B cell (primary cell): ENCODE measurements around the gene REEP5. TPM values are rescaled to one million over a fixed set of nuclear protein-coding genes. Genes with fewer than 3 reads are reported as not detected.

ENCODE experiments used
- ATAC-seq: fragments of 200-7000 bp; cut with Tn5 transposase; one replicate; pipeline ENCODE4 v1.10.0; 2021; ENCODE audit warnings: low read depth, mild to moderate bottlenecking, moderate number of reproducible peaks, moderate library complexity
- CTCF ChIA-PET: fragments of 350-600 bp; sonication (Branson Sonifier 250); formaldehyde crosslinking; loops from one replicate; lab custom pipeline; 2021; ENCODE audit warnings: antibody characterized with exemption, inconsistent platforms; lab: Charles Lee
- POLR2A ChIA-PET: fragments of 350-600 bp; sonication (Branson Sonifier 250); formaldehyde crosslinking; loops from one replicate; lab custom pipeline; 2021; ENCODE audit warnings: antibody characterized with exemption; lab: Charles Lee
- DNase-seq: peaks from one replicate; pipeline ENCODE4 v3.0.0; 2013
- H2AFZ ChIP-seq: 2 replicates; pipeline ENCODE4 v1.6.1; 2012; ENCODE audit warnings: mild to moderate bottlenecking, low read depth, low read length; ENCODE audit not compliant: insufficient read depth, poor library complexity, severe bottlenecking
- H3K27ac ChIP-seq, 2 donors: 1 replicate in 1 of 2; 2 replicates in 1 of 2; pipeline ENCODE4 v1.5.1; 2012 to 2013; ENCODE audit warnings: low read length in 2 of 2, mild to moderate bottlenecking in 2 of 2, moderate library complexity in 1 of 2
- H3K27me3 ChIP-seq, 4 experiments: fragments of 200-600 bp in 1 of 4; sonication (generic) in 1 of 4; replicated peaks in 1 of 4; 1 replicate in 2 of 4; 2 replicates in 2 of 4; pipeline versions ENCODE4 v1.6.1 to v1.7.0; 2013 to 2016; ENCODE audit warnings: low read length in 3 of 4, mild to moderate bottlenecking in 2 of 4, mixed read lengths in 1 of 4, moderate library complexity in 1 of 4; ENCODE audit not compliant: insufficient read depth in 4 of 4, control insufficient read depth in 3 of 4; ENCODE audit errors: control extremely low read depth in 1 of 4
- H3K36me3 ChIP-seq, 2 experiments: replicated peaks in 1 of 2; 1 replicate in 1 of 2; 2 replicates in 1 of 2; pipeline versions ENCODE4 v1.6.1 to v1.7.1; 2013; ENCODE audit warnings: low read length in 1 of 2; ENCODE audit not compliant: insufficient read depth in 2 of 2, control insufficient read depth in 1 of 2; ENCODE audit errors: control extremely low read depth in 1 of 2, extremely low read depth in 1 of 2
- H3K4me1 ChIP-seq, 2 donors: fragments of 200-600 bp in 1 of 2; sonication (generic) in 1 of 2; 1 replicate in 1 of 2; 2 replicates in 1 of 2; pipeline versions ENCODE4 v1.5.1 to v1.6.1; 2013 to 2017; ENCODE audit warnings: low read length in 2 of 2; ENCODE audit not compliant: control insufficient read depth in 2 of 2, insufficient read depth in 2 of 2
- H3K4me2 ChIP-seq: replicated peaks from 2 replicates; pipeline ENCODE3; 2012; ENCODE audit warnings: mild to moderate bottlenecking, low read depth, low read length; ENCODE audit not compliant: poor library complexity, severe bottlenecking
- H3K4me3 ChIP-seq, 5 experiments: fragments of 200-600 bp in 1 of 5; sonication (generic) in 1 of 5; 1 replicate in 3 of 5; 2 replicates in 2 of 5; pipeline versions ENCODE4 v1.5.1 to v1.7.0; 2011 to 2016; ENCODE audit warnings: low read length in 4 of 5, mild to moderate bottlenecking in 4 of 5, low read depth in 2 of 5, control low read depth in 1 of 5, moderate library complexity in 1 of 5; ENCODE audit not compliant: insufficient read depth in 1 of 5; ENCODE audit errors: control extremely low read depth in 1 of 5, extremely low read depth in 1 of 5
- H3K79me2 ChIP-seq: fragments of 200-600 bp; sonication (generic); one replicate; pipeline ENCODE4 v1.6.0; 2016; ENCODE audit warnings: low read length; ENCODE audit not compliant: control insufficient read depth, insufficient read depth
- H3K9ac ChIP-seq: fragments of 200-600 bp; sonication (generic); 2 replicates; pipeline ENCODE4 v1.6.1; 2017; ENCODE audit warnings: mild to moderate bottlenecking, low read length, moderate library complexity
- H3K9me3 ChIP-seq, 3 donors: one replicate each; pipeline versions ENCODE4 v1.6.1 to v1.7.1; 2013; ENCODE audit warnings: low read length in 2 of 3; ENCODE audit not compliant: control insufficient read depth in 2 of 3, insufficient read depth in 1 of 3; ENCODE audit errors: control extremely low read depth in 1 of 3
- H4K20me1 ChIP-seq: 2 replicates; pipeline ENCODE4 v1.6.0; 2012; ENCODE audit warnings: mild to moderate bottlenecking, low read length; ENCODE audit not compliant: insufficient read depth, control insufficient read depth, poor library complexity, severe bottlenecking
- H3K27ac Mint-ChIP-seq: one replicate; pipeline ENCODE4 v1.8.0; 2021; ENCODE audit warnings: mixed read lengths
- H3K27me3 Mint-ChIP-seq: one replicate; pipeline ENCODE4 v1.8.0; 2021; ENCODE audit warnings: mixed read lengths
- H3K4me1 Mint-ChIP-seq: one replicate; pipeline ENCODE4 v1.8.0; 2021; ENCODE audit warnings: mixed read lengths
- H3K4me3 Mint-ChIP-seq: one replicate; pipeline ENCODE4 v1.8.0; 2021; ENCODE audit warnings: mixed read lengths
- H3K9me3 Mint-ChIP-seq: one replicate; pipeline ENCODE4 v1.8.0; 2022; ENCODE audit warnings: mixed read lengths; ENCODE audit not compliant: insufficient read depth
- EZH2 ChIP-seq: IDR thresholded peaks from 2 replicates; pipeline ENCODE4 v1.6.1; 2012; ENCODE audit warnings: borderline replicate concordance, low read depth, mild to moderate bottlenecking, moderate library complexity, low read length; ENCODE audit not compliant: insufficient read depth, poor library complexity, severe bottlenecking
- WGBS: methylation state at CpG from one replicate; pipeline ENCODE4 v1.1.5; 2013; ENCODE audit warnings: missing lambda C conversion rate; ENCODE audit not compliant: insufficient coverage; 5-methylcytosine and 5-hydroxymethylcytosine counted together
- intact Hi-C: fragments of 100-400 bp; cut with micrococcal nuclease; formaldehyde crosslinking; loops from one replicate; pipeline ENCODE4 v1.10.0; 2022
- polyA plus RNA-seq: library from polyadenylated mRNA; depleted of rRNA; stranded (reverse); fragments of >200 nt; gene quantifications from 2 replicates; pipeline ENCODE4 v1.2.3, GENCODE V29; 2012
- total RNA-seq, 2 donors: library from RNA; stranded (reverse); fragments of 120-200 nt in 1 of 2; gene quantifications; 1 replicate in 1 of 2; 2 replicates in 1 of 2; pipeline versions ENCODE4 v1.2.3 to v1.2.4, GENCODE V29; 2013 to 2022
- TF ChIP-seq, protein P1 (sequence below): fragments of 200-600 bp; IDR thresholded peaks from one replicate; pipeline ENCODE4 v1.8.0; 2022; ENCODE audit warnings: antibody characterized with exemption, mild to moderate bottlenecking

The REEP5 gene
- total and polyA plus RNA-seq, 2 donors (not counting 1 experiment from before 2014, with no cell fraction given): 39.2 to 55.9 TPM

GRCh38 chr5:112878760-112879159 is 43.3 kb downstream of the REEP5 start:
- Mint-ChIP-seq H3K4me1 (peaks cover 11% of the 10 kb centered on the region), H3K4me3 (no peak overlapping the region), H3K27me3 (no peaks in the 10 kb centered on the region), H3K9me3 (no peaks in the 10 kb centered on the region), H3K27ac (peak overlapping the region; percentile 53)
- H3K79me2 ChIP-seq: peaks cover 9% of the 10 kb centered on the region
- TF ChIP-seq, protein P1, sequence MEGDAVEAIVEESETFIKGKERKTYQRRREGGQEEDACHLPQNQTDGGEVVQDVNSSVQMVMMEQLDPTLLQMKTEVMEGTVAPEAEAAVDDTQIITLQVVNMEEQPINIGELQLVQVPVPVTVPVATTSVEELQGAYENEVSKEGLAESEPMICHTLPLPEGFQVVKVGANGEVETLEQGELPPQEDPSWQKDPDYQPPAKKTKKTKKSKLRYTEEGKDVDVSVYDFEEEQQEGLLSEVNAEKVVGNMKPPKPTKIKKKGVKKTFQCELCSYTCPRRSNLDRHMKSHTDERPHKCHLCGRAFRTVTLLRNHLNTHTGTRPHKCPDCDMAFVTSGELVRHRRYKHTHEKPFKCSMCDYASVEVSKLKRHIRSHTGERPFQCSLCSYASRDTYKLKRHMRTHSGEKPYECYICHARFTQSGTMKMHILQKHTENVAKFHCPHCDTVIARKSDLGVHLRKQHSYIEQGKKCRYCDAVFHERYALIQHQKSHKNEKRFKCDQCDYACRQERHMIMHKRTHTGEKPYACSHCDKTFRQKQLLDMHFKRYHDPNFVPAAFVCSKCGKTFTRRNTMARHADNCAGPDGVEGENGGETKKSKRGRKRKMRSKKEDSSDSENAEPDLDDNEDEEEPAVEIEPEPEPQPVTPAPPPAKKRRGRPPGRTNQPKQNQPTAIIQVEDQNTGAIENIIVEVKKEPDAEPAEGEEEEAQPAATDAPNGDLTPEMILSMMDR: no peak
- no peak for TF ChIP-seq EZH2
- H3K36me3 ChIP-seq: peaks cover 6 to 68% of the 10 kb centered on the region in 2 experiments
- no peaks in the 10 kb centered on the region for H3K27me3 ChIP-seq
- H4K20me1 ChIP-seq: peaks cover 13% of the 10 kb centered on the region
- H2AFZ ChIP-seq: no peak overlapping the region
- H3K4me3 ChIP-seq: no peak overlapping the region
- DNase-seq: no peak
- WGBS: no CpG with 5 or more reads among the region's 4 CpGs
- intact Hi-C loops: no loop called here
- no peaks in the 10 kb centered on the region for H3K4me1 ChIP-seq
- H3K9me3 ChIP-seq: no peaks in the 10 kb centered on the region
- CTCF ChIA-PET: interaction anchor here (1.4 kb wide), 1 partner anchor 31 kb away, joined by 3 read pairs; no protein-coding TSS in a partner anchor
- peak; percentile 31 for ATAC-seq
- no peak overlapping the region for H3K9ac ChIP-seq
- H3K4me2 ChIP-seq: no peak overlapping the region
- no peak overlapping the region for H3K27ac ChIP-seq
- POLR2A ChIA-PET: no interaction called here

DNA sequence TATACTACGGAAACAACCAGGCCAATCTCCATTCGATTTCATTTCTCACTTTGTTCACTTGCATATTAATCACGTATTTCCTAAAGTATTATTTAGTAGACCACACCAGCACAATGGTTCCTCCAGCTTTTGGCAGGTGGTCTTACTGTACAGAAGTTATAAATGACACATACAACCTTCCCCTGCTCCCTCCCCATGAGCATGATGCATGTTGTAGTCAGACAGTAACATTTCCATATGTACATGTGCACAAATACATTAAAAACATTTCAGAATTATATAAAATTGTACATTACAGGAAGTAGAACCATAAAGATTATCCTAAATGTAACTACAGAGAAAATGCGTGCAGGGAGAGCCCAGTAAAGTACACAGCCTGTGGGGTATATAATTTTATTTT is 43.9 kb downstream of the REEP5 start:
- TF ChIP-seq EZH2: no peak
- TF ChIP-seq, protein P1: no peak
- no peak for DNase-seq
- ATAC-seq: no peak
- H3K4me3 ChIP-seq: no peak overlapping the region
- no peaks in the 10 kb centered on the region for H3K27me3 Mint-ChIP-seq
- no peak overlapping the region for H3K4me2 ChIP-seq
- no CpG with 5 or more reads among the region's 4 CpGs for WGBS
- H3K27ac ChIP-seq: no peak overlapping the region
- H3K4me3 Mint-ChIP-seq: no peak overlapping the region
- H3K27me3 ChIP-seq: no peaks in the 10 kb centered on the region
- H4K20me1 ChIP-seq: peaks cover 11% of the 10 kb centered on the region
- ChIA-PET CTCF (interaction anchor here (1.4 kb wide), 1 partner anchor 30 kb away, joined by 3 read pairs; no protein-coding TSS in a partner anchor), POLR2A (no interaction called here)
- peaks cover 14% of the 10 kb centered on the region for H3K79me2 ChIP-seq
- no peak overlapping the region for H3K9ac ChIP-seq
- H3K4me1 ChIP-seq: no peaks in the 10 kb centered on the region
- no peaks in the 10 kb centered on the region for H3K9me3 ChIP-seq
- intact Hi-C loops: no loop called here
- no peak overlapping the region for H2AFZ ChIP-seq
- no peak overlapping the region for H3K27ac Mint-ChIP-seq
- no peaks in the 10 kb centered on the region for H3K9me3 Mint-ChIP-seq
- H3K4me1 Mint-ChIP-seq: peaks cover 14% of the 10 kb centered on the region
- peaks cover 6 to 63% of the 10 kb centered on the region in 2 experiments for H3K36me3 ChIP-seq
